Measurements from ENCODE around the gene FMNL2.
"Not testable (repeated sequence)": the region's sequence is repeated elsewhere in the genome, so short reads cannot be mapped to it uniquely, and the experiment has no call there.

The FMNL2 gene

DNA sequence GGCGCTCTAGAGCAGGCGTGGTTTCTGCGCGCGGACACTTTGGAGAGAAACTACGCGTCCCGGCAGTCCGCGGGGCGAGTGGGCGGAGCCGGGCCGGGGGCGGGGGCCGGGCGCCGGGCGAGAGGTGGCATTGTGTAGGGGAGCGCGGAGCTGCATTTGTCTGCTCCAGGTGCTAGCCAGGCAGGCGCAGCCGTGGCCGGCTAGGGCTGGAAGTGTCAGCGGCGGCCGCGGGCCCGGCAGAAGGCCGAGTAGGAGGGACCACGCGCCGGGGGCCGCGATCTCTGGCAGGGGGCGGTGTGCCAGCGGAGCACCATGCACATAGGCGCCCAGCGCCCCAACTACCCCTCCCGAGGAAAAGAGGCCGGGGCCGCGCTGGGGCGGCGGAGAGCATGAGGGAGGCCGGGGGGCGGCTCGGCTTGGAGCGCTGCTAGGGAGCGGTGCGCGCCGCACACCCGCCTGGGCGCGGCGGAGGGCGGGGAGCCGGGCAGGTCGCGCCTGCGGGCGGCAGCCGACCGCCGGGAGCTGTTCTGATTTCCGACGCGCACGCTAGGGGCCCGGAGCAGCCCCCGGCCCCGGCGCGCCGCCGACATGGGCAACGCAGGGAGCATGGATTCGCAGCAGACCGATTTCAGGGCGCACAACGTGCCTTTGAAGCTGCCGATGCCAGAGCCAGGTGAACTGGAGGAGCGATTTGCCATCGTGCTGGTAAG is at the start of gene FMNL2:
Gene FMNL2 (plus strand): TSS at position 159 of the 710 bp plus-strand sequence.
- FAIRE-seq (peak; percentile 76), DNase-seq (ENCODE audit: extremely low spot score, insufficient read length, low read depth) (peak; percentile 52)

DNA sequence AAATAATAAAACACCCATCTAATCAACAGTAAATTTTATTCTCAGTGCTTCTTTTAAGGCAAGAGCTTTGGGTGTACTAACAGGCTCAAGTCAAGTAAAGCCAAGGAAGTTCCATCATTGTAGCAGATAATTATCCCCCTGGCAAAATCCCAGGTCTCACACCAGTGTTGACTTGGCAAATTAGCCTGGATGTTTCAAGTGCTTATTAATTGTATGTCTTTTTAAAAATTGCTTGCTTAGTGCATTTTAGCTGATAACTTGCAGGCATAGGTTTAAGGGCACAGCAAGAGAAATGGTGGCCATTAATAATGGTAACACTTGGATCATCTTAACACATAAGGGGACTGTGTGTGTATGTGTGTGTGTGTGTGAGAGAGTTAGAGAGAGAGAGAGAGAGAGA is 42.0 kb upstream of the FMNL2 start:
- no peak for DNase-seq (ENCODE audit: extremely low spot score, insufficient read length, low read depth)
- no peak for FAIRE-seq

- DNase-seq (ENCODE audit: extremely low spot score, insufficient read length, low read depth): no peak
- FAIRE-seq: no peak
Observed at GRCh38 chr2:152297715-152298114, 37.3 kb upstream of the FMNL2 start.

- FAIRE-seq (no peak), DNase-seq (ENCODE audit: extremely low spot score, insufficient read length, low read depth) (no peak)
Observed at GRCh38 chr2:152298754-152299153, 36.2 kb upstream of the FMNL2 start.

GRCh38 chr2:152301131-152301530 is 33.8 kb upstream of the FMNL2 start:
- FAIRE-seq: no peak
- no peak for DNase-seq (ENCODE audit: extremely low spot score, insufficient read length, low read depth)

DNA sequence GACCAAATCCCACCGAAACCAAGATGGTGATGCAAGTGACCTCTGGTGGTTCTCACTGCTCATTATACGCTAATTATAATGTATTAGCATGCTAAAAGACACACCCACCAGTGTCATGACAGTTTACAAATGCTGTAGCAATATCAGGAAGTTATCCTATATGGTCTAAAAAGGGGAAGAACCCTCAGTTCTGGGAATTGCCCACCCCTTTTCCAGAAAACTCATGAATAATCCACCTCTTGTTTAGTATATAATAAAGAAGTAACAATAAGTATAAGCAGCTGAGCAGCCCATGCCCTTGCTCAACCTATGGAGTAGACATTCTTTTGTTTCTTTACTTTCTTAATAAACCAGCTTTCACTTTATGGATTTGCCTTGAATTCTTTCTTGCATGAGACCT is 31.0 kb upstream of the FMNL2 start:
- no peak for FAIRE-seq
- no peak for DNase-seq (ENCODE audit: extremely low spot score, insufficient read length, low read depth)

GRCh38 chr2:152304836-152305235 is 30.1 kb upstream of the FMNL2 start:
- FAIRE-seq: no peak

GRCh38 chr2:152307863-152308262 is 27.1 kb upstream of the FMNL2 start:
- no peak for DNase-seq (ENCODE audit: extremely low spot score, insufficient read length, low read depth)
- FAIRE-seq: no peak

More at GRCh38 chr2:152304836-152305235, 30.1 kb upstream of the FMNL2 start:
- no peak for DNase-seq (ENCODE audit: extremely low spot score, insufficient read length, low read depth)

DNA sequence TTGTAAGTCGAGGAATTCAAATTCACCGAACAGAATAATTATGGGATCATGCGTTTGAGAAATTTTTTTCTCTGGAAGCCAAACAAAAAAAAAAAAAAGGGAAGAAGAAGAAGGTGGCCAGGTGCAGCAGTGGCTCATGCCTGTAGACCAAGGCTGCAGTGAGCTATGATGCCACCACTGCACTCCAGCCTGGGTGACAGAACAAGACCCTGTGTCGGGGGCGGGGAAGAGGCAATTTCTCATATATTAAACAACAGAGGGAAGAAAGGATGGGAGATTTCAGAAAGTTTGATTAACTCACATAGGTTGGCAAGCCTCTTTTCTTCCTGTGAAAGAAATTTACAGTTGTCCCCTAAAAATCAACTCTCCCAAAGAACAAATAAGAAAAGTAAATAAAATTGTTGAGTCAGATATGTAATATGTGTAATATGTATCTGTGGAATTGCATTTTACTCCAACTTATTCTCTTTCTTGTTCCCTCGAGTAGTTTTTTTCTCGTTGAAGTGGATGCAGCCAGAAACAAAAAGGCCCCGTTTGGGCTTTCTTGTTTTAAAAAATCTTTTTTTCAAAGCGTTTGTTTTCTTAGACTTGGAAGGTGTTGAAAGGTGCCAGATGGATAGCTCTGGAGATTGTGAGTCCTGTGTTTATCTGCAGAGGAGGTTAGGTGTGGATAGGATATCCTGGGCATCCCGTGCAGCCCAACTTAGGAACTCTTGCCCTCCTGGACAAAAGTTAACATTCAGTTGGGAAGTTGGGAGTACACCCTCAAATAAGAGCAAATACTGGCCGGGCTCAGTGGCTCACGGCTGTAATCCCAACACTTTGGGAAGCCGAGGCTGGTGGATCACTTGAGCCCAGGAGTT is 25.4 kb upstream of the FMNL2 start:
- FAIRE-seq: no peak
- DNase-seq (ENCODE audit: extremely low spot score, insufficient read length, low read depth): no peak

DNA sequence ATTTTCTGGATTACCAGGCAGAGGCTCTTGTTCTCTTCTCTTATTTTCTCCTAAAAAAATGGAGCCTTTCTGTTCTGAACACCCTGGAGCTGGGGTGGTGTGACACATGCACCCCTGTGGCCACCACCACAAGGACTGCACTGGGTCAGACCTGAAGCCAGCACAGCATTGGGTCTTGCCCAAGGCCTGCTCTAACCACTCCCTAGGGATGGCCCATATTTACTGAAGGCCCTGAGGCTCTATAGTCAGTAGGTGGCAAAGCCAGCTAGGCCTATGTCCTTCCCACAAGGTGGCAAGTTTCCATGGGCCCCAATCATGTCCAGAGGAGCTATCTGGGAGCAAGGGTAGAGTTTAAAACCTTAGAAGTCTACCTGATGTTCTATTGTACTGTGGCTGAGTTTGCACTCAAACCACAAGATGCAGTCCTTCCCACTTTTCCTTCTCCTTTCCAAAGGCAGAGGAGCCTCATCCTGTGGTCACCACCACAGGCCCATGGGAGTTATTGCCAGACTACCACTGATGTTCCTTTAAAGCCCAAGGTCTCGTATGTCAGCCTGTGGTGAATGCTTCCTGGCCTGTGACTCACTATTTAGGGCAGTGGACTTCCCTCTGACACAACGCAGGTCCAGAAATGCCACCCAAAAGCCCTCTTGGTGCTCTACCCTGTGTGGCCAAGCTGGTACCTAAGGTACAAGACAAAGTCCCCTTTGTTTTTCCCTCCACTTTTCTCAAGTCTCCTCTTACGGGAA is 15.0 kb upstream of the FMNL2 start:
- no peak for DNase-seq (ENCODE audit: extremely low spot score, insufficient read length, low read depth)
- no peak for FAIRE-seq

DNA sequence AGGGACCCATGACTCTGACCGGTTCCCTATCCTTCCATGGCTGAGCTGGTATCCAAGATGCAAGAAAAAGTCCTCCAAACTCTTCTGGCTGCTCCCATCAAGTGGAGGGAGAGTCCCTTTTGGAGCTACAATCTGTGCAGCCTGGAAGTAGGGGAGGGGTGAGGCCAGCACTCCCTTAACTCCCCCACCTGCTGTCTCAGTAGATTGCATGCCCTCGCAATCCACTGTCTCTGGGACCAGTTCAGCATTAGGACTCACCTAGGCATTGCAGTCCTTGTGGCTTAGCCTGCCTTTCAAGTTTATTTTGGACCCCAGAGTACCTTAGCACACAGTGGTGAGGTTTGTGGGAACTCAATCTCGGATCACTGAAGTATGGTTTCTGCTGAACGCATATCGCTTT is 14.2 kb upstream of the FMNL2 start:
- DNase-seq (ENCODE audit: extremely low spot score, insufficient read length, low read depth) (no peak), FAIRE-seq (no peak)

DNA sequence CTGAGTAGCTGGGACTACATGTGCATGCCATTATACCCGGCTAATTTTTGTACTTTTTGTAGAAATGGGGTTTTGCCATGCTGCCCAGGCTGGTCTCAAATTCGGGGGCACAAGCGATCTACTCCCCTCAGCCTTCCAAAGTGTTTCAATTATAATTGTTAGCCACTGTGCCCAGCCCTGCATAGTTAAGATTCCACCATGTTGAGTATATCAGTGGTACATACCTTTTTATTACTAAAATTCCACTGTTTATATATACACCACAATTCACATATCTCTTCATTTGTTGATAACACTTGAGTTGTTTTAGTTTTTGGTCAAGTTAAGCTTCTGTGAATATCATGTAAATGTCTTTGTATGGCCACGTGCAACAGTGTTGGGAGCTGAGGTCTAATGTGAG is 12.8 kb upstream of the FMNL2 start:
- no peak for DNase-seq (ENCODE audit: extremely low spot score, insufficient read length, low read depth)
- no peak for FAIRE-seq

DNA sequence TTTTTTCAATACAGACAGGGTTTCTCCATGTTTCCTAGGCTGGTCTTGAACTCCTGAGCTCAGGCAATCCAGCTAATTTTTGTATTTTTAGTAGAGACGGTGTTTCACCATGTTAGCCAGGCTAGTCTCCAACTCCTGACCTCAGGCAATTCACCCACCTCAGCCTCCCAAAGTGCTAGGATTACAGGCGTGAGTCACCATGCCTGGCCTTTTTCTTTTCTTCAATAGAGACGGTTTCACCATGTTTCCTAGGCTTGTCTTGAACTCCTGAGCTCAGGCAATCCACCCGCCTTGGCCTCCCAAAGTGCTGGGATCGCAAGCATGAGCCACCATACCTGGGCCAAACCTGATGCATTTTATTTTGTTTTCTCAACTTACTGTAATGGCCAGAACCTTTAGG is 9.8 kb upstream of the FMNL2 start:
- not testable (repeated sequence) for FAIRE-seq; DNase-seq (ENCODE audit: extremely low spot score, insufficient read length, low read depth)

- FAIRE-seq: no peak
- DNase-seq (ENCODE audit: extremely low spot score, insufficient read length, low read depth): no peak
Observed at GRCh38 chr2:152326710-152327109, 8.3 kb upstream of the FMNL2 start.

DNA sequence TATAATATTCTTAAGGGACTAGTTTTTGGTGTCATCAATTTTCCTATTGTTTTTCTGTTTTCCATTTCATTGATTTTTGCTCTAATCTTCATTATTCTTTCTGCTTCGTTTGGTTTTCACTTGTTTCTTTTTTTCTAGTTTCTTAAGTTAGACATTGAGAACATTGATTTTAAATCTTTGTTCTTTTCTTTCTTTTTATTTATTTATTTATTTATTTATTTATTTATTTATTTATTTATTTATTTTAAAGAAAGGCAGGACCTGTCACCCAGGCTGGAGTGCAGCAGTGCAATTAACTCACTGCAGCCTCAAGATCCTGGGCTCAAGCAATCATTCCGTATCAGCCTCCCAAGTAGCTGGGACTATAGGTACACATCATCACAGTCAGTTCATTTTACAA is 7.0 kb upstream of the FMNL2 start:
- FAIRE-seq (no peak), DNase-seq (ENCODE audit: extremely low spot score, insufficient read length, low read depth) (no peak)

GRCh38 chr2:152330235-152330866 is 4.6 kb upstream of the FMNL2 start:
- DNase-seq (ENCODE audit: extremely low spot score, insufficient read length, low read depth) (no peak), FAIRE-seq (no peak)

- DNase-seq (ENCODE audit: extremely low spot score, insufficient read length, low read depth) (no peak), FAIRE-seq (no peak)
Observed at GRCh38 chr2:152334701-152335015, 316 bp upstream of the FMNL2 start.

GRCh38 chr2:152335726-152336118 is 748 bp downstream of the FMNL2 start:
- DNase-seq (ENCODE audit: extremely low spot score, insufficient read length, low read depth): peak; percentile 18
- FAIRE-seq: no peak

GRCh38 chr2:152336119-152336853 is 1.3 kb downstream of the FMNL2 start:
- FAIRE-seq: no peak
- DNase-seq (ENCODE audit: extremely low spot score, insufficient read length, low read depth): peak; percentile 9

Measured in GM18507 (cell line).